ENCODE results near the gene SLC18A2.

SLC18A2 gene

DNA sequence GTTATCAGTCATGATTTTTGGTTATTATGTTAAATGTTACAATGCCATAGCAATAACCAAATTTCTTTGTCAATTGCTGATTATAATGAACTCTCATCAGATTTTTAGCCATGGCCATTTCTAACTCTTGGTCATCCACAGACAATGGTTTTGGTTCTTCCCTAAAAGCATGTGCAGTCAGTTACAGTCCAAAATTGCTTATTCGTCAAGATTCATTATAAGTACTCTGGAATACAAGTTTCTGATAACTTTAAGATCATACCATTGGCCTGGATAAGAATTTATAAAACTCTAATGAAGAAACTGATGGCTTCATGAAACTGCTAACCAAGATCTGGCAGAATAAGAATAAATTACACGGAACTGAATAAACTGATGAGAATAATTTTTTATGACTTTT, 83.5 kb downstream of the SLC18A2 start:
- H3K27me3 ChIP-seq (ENCODE audit: control insufficient read depth, insufficient read depth, low read length): no peaks in the 10 kb centered on the region
- no peaks in the 10 kb centered on the region for H3K36me3 ChIP-seq (ENCODE audit: control insufficient read depth, insufficient read depth, low read length)
- no peaks in the 10 kb centered on the region for H3K9me3 ChIP-seq (ENCODE audit: control insufficient read depth, insufficient read depth, low read length)
- H3K9ac ChIP-seq (ENCODE audit: low read depth, low read length): no peak overlapping the region
- H3K4me3 ChIP-seq (ENCODE audit: low read depth, low read length): no peak overlapping the region
- peaks cover 8% of the 10 kb centered on the region for H3K4me1 ChIP-seq (ENCODE audit: control insufficient read depth, insufficient read depth, low read length)

DNA sequence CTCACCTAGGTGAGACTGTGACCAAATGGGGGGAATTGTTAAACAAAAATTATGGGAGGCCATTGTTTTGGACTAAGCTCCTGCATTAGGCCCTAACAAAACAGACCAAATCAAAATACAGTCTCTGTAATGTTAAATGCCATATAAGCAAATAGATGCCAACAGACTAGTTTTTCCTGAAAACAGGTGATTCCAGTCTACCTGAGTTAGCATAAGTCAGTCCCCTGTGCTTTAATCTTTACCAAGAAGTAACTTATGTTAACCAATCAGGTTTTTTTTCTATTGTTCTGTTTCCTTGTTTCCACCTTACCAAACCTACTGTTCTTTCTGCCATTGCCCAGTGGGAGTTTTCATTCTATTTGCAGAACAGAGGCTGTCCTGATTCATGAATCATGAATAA, 86.3 kb downstream of the SLC18A2 start:
- Histone ChIP-seq H3K9me3 (ENCODE audit: control insufficient read depth, insufficient read depth, low read length) (no peaks in the 10 kb centered on the region), H3K4me1 (ENCODE audit: control insufficient read depth, insufficient read depth, low read length) (peaks cover 8% of the 10 kb centered on the region), H3K36me3 (ENCODE audit: control insufficient read depth, insufficient read depth, low read length) (no peaks in the 10 kb centered on the region), H3K4me3 (ENCODE audit: low read depth, low read length) (no peak overlapping the region), H3K9ac (ENCODE audit: low read depth, low read length) (no peak overlapping the region), H3K27me3 (ENCODE audit: control insufficient read depth, insufficient read depth, low read length) (no peaks in the 10 kb centered on the region)

Measured in iPS-15b (cell line).